Measurements from ENCODE around the gene ITPRIP. TPM values are rescaled to one million over a fixed set of nuclear protein-coding genes. Genes with fewer than 3 reads are reported as not detected.

ITPRIP gene
- total and polyA plus RNA-seq, 11 donors: 18.4 to 90.2 (median 27.7) TPM

DNA sequence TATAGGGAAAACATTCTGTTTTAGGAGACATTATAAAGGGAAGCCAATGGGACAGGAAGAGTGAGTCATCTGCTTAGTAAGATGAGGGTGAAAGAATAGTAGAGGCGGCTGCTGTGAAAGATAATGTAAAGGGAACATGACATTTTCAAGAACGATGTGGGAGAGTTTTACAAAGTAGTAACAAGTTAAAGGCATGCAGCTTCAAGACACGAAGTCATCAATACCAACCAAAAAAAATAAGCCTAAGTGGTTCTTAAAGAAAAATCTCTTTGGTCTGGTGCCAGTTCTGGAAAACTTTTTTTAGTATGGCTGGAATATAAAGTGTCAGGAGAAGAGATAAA, 77.5 kb downstream of the ITPRIP start:
- intact Hi-C loops (cut with DNase I): no loop called here
- Histone ChIP-seq H3K27me3 (no peaks in the 10 kb centered on the region), H3K36me3 (peaks cover 0 to 96% (median 86%) of the 10 kb centered on the region in 9 donors), H3K4me3 (no peak overlapping the region), H3K9me3 (no peaks in the 10 kb centered on the region), H3K4me1 (peaks cover 3 to 87% (median 63%) of the 10 kb centered on the region in 12 donors), H3K27ac (peak overlapping the region; percentile 25 to 79 (median 66))
- ATAC-seq (peak in 3 of 4 donors; percentile 31 to 53 (median 39)), DNase-seq (no peak)
- 5 to 9% (median 6%) methylated on average over 3 of the region's 3 CpGs for WGBS, 4 donors
- TF ChIP-seq, protein P1, sequence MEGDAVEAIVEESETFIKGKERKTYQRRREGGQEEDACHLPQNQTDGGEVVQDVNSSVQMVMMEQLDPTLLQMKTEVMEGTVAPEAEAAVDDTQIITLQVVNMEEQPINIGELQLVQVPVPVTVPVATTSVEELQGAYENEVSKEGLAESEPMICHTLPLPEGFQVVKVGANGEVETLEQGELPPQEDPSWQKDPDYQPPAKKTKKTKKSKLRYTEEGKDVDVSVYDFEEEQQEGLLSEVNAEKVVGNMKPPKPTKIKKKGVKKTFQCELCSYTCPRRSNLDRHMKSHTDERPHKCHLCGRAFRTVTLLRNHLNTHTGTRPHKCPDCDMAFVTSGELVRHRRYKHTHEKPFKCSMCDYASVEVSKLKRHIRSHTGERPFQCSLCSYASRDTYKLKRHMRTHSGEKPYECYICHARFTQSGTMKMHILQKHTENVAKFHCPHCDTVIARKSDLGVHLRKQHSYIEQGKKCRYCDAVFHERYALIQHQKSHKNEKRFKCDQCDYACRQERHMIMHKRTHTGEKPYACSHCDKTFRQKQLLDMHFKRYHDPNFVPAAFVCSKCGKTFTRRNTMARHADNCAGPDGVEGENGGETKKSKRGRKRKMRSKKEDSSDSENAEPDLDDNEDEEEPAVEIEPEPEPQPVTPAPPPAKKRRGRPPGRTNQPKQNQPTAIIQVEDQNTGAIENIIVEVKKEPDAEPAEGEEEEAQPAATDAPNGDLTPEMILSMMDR (IDR thresholded peaks at IDR 0.05): no peak
- TF ChIP-seq POLR2A (IDR thresholded peaks at IDR 0.05): no peak

DNA sequence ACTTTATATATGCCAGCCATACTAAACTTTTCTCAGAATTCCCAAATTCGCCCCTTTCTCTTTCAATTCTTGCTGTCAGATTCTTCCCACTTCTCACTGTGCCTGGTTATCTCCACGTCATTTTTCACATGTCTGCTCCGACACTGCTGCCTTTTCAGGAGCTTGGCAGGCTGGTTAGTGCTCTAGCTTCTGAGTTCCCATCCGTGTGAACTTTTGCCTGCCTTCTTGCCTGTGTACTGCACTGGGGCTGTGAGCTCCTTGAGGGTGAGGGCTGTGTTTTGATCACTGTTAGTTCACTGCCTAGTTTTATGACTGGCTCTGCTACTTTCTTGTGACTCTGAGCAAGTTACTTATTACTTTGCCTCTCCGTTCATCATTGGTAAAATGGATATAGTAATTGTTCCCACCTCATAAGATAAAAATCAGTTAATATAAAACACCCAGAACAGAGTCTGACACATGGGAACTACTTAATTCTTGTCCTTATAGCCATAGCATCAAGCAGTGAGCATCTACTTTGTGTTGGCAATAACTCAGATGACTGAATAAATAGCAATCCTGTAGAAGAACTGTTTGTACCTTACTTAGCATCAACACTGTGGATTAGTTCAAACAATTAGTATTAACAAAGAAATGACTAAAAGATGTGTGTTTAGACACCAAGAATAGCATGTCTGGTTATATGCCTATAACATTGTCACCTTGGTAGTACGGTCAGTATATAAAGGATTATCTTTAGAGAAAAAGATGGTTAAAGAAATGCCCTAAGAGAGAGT, 78.1 kb downstream of the ITPRIP start:
- DNase-seq: peak in 4 of 5 donors; percentile 34 to 51 (median 43)
- H3K4me3 ChIP-seq: no peak overlapping the region
- peaks cover 0 to 91% (median 81%) of the 10 kb centered on the region in 9 donors for H3K36me3 ChIP-seq
- H3K27me3 ChIP-seq: no peaks in the 10 kb centered on the region
- no peak for TF ChIP-seq POLR2A (IDR thresholded peaks at IDR 0.05)
- TF ChIP-seq, protein P1 (IDR thresholded peaks at IDR 0.05): no peak
- ATAC-seq: peak; percentile 49 to 69 (median 54)
- H3K4me1 ChIP-seq: peaks cover 3 to 89% (median 63%) of the 10 kb centered on the region in 12 donors
- 52 to 59% (median 56%) methylated on average over 6 of the region's 6 CpGs for WGBS, 4 donors
- no peaks in the 10 kb centered on the region for H3K9me3 ChIP-seq
- intact Hi-C loops (cut with DNase I): loop anchor here in 1 of 10 donors (10.0 kb wide), 1 partner anchor 135 kb away; the partner anchor contains the start of gene SFR1
- H3K27ac ChIP-seq: peak overlapping the region; percentile 17 to 79 (median 66)

Small RNA genes within 50 kb of the gene (microRNA-seq; reads per million reads assigned to microRNA genes)
- 0 to 0.77 (median 0) reads per million in 4 donors for gene MIR4482

Other genes starting within 250 kb of the ITPRIP start
- gene SFR1, start 216.3 kb downstream of the ITPRIP start, total RNA-seq: 10 to 100 TPM in 1 of 9 donors, 1 to 10 TPM in 8; 5.4 to 10.1 (median 7.6) TPM
- 1 to 10 TPM; 6.7 to 9.5 TPM for gene SFR1, start 216.3 kb downstream of the ITPRIP start, polyA plus RNA-seq
- gene CFAP43, start 106.1 kb downstream of the ITPRIP start, total RNA-seq: under 1 TPM in 3 of 9 donors, not detected in 6; 0.19 to 0.84 (median 0.25) TPM
- under 1 TPM; 0.11 TPM for gene CFAP43, start 106.1 kb downstream of the ITPRIP start, polyA plus RNA-seq
- gene GSTO1, start 83.6 kb downstream of the ITPRIP start, total RNA-seq: 100 to 1,000 TPM; 194 to 372 (median 209) TPM
- 100 to 1,000 TPM; 434 to 699 TPM for gene GSTO1, start 83.6 kb downstream of the ITPRIP start, polyA plus RNA-seq
- 1 to 10 TPM in 2 of 9 donors, under 1 TPM in 7; 0.59 to 1.9 (median 0.94) TPM for gene GSTO2, start 69.3 kb downstream of the ITPRIP start, total RNA-seq
- gene GSTO2, start 69.3 kb downstream of the ITPRIP start, polyA plus RNA-seq: under 1 TPM; 0.46 to 0.61 TPM
- gene CFAP58, start 15.4 kb upstream of the ITPRIP start, total RNA-seq: 1 to 10 TPM; 1.2 to 4.9 (median 3.2) TPM
- gene CFAP58, start 15.4 kb upstream of the ITPRIP start, polyA plus RNA-seq: 1 to 10 TPM in 1 of 2 donors, under 1 TPM in 1; 0.62 to 2.2 TPM